PFSK-1 (cell line): ENCODE results near the gene PARP4.

Source experiments
- FOXP2 ChIP-seq: optimal IDR thresholded peaks from 2 replicates; pipeline ENCODE3; 2011; ENCODE audit warnings: borderline replicate concordance, control low read depth, inconsistent platforms; ENCODE audit not compliant: insufficient read depth; ENCODE audit errors: extremely low read length, extremely low read depth
- POLR2AphosphoS5 ChIP-seq: IDR thresholded peaks from 2 replicates; pipeline ENCODE4 v1.6.1; 2012; ENCODE audit warnings: low read depth, mild to moderate bottlenecking, control low read depth, low read length, moderate library complexity
- REST ChIP-seq, 2 experiments: IDR thresholded peaks; 2 replicates each; pipeline versions ENCODE4 v1.6.1 to v1.8.0; 2011 to 2012; ENCODE audit warnings: low read depth in 2 of 2, low read length in 2 of 2, control low read depth in 1 of 2, inconsistent platforms in 1 of 2, mild to moderate bottlenecking in 1 of 2, moderate library complexity in 1 of 2; ENCODE audit not compliant: insufficient read depth in 1 of 2
- SIN3A ChIP-seq: IDR thresholded peaks from 2 replicates; pipeline ENCODE4 v1.6.1; 2012; ENCODE audit warnings: mild to moderate bottlenecking, low read length, moderate library complexity, borderline replicate concordance; ENCODE audit not compliant: insufficient read depth
- TAF1 ChIP-seq: IDR thresholded peaks from 2 replicates; pipeline ENCODE4 v1.6.1; 2012; ENCODE audit warnings: low read length, control low read depth, borderline replicate concordance; ENCODE audit not compliant: insufficient read depth

The PARP4 gene

DNA sequence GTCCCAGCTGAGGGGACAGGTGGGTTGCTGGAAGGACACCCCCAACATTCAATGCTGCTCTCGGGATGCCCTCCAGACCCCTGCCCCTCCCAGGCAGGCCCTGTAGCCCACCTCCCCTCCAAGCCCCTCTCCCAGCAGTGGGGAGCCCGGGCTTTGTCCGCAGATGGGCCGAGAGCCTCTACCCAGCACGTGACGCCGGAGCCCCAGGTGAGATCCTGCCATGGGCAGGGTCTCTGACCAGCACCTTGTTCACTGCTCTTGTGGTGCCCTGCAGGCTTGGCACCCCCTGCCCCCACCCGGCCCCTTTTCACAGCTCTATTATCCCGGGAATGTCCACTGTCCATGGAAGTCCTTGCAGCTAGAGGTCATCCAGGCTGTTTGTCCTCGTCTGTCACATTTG lies 126.7 kb downstream of the PARP4 start:
- TF ChIP-seq FOXP2 (no peak), POLR2AphosphoS5 (no peak), TAF1 (no peak), SIN3A (no peak), REST (IDR thresholded peaks at IDR 0.05; ENCODE audit: insufficient read depth in 1 of 2, low read depth in 2 of 2, low read length in 2 of 2) (no peak)

- no peak for TF ChIP-seq REST (IDR thresholded peaks at IDR 0.05; ENCODE audit: insufficient read depth in 1 of 2, low read depth in 2 of 2, low read length in 2 of 2)
- no peak for TF ChIP-seq TAF1
- no peak for TF ChIP-seq SIN3A
Observed at GRCh38 chr13:24381541-24382265, 130.9 kb downstream of the PARP4 start.
